WTC11 (cell line): ENCODE data around the gene SPATA3.

ENCODE experiments used
- CTCF ChIP-seq: fragments of 200-600 bp; IDR thresholded peaks from 2 replicates; pipeline ENCODE4 v1.8.0; 2022; ENCODE audit warnings: antibody characterized with exemption
- ELF4 ChIP-seq: sonication (generic); formaldehyde crosslinking; IDR thresholded peaks from 2 replicates; pipeline ENCODE4 v1.8.1; 2022; ENCODE audit warnings: low read depth, mild to moderate bottlenecking, moderate library complexity, missing genetic modification reagents
- GTF2I ChIP-seq: fragments of 250-450 bp; sonication (Bioruptor Pico); conservative IDR thresholded peaks from 2 replicates; pipeline ENCODE4 v1.4.0; 2021; ENCODE audit warnings: mild to moderate bottlenecking
- NFYB ChIP-seq: sonication (generic); formaldehyde crosslinking; conservative IDR thresholded peaks from 2 replicates; pipeline ENCODE4 v1.8.0; 2022; ENCODE audit warnings: low read depth, missing genetic modification reagents
- ZBTB21 ChIP-seq: sonication (generic); formaldehyde crosslinking; IDR thresholded peaks from 2 replicates; pipeline ENCODE4 v1.8.1; 2023; ENCODE audit warnings: mild to moderate bottlenecking, missing genetic modification reagents, borderline replicate concordance
- ZNF138 ChIP-seq: sonication (generic); formaldehyde crosslinking; conservative IDR thresholded peaks from 2 replicates; pipeline ENCODE4 v1.8.1; 2022; ENCODE audit warnings: mild to moderate bottlenecking, moderate library complexity, missing genetic modification reagents
- TF ChIP-seq, protein P1 (sequence below): sonication (generic); formaldehyde crosslinking; IDR thresholded peaks from 2 replicates; pipeline ENCODE4 v1.8.1; 2022; ENCODE audit warnings: low read depth, missing genetic modification reagents, borderline replicate concordance

- TF ChIP-seq NFYB (no peak), ZNF138 (CRISPR knock-in tag) (no peak), ZBTB21 (CRISPR knock-in tag) (no peak), GTF2I (CRISPR knock-in tag) (no peak), CTCF (no peak), ELF4 (no peak)
- TF ChIP-seq, protein P1, sequence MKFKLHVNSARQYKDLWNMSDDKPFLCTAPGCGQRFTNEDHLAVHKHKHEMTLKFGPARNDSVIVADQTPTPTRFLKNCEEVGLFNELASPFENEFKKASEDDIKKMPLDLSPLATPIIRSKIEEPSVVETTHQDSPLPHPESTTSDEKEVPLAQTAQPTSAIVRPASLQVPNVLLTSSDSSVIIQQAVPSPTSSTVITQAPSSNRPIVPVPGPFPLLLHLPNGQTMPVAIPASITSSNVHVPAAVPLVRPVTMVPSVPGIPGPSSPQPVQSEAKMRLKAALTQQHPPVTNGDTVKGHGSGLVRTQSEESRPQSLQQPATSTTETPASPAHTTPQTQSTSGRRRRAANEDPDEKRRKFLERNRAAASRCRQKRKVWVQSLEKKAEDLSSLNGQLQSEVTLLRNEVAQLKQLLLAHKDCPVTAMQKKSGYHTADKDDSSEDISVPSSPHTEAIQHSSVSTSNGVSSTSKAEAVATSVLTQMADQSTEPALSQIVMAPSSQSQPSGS (CRISPR knock-in tag), result no peak
Observed at GRCh38 chr2:231057590-231057989, 61.7 kb downstream of the SPATA3 start.
